WTC11 (cell line): ENCODE results near the gene ABAT.

Experiments used
- ATF1 ChIP-seq: sonication (generic); formaldehyde crosslinking; IDR thresholded peaks from 2 replicates; pipeline ENCODE4 v1.8.1; 2023; ENCODE audit warnings: mild to moderate bottlenecking, moderate library complexity, missing genetic modification reagents
- CREM ChIP-seq: sonication (generic); formaldehyde crosslinking; IDR thresholded peaks from 2 replicates; pipeline ENCODE4 v1.8.1; 2022; ENCODE audit warnings: mild to moderate bottlenecking, missing genetic modification reagents, moderate library complexity
- FOXJ3 ChIP-seq: sonication (generic); formaldehyde crosslinking; IDR thresholded peaks from 2 replicates; pipeline ENCODE4 v1.9.0; 2021; ENCODE audit warnings: missing genetic modification reagents, mild to moderate bottlenecking, borderline replicate concordance
- NR1H2 ChIP-seq: sonication (generic); formaldehyde crosslinking; IDR thresholded peaks from 2 replicates; pipeline ENCODE4 v1.9.0; 2021; ENCODE audit warnings: mild to moderate bottlenecking, moderate library complexity, missing genetic modification reagents
- TF ChIP-seq, protein P1 (sequence below): fragments of 200-600 bp; IDR thresholded peaks from 2 replicates; pipeline ENCODE4 v1.8.0; 2022; ENCODE audit warnings: antibody characterized with exemption
- TF ChIP-seq, protein P2 (sequence below): sonication (generic); formaldehyde crosslinking; IDR thresholded peaks from 2 replicates; pipeline ENCODE4 v1.8.0; 2022; ENCODE audit warnings: mild to moderate bottlenecking, missing genetic modification reagents

DNA sequence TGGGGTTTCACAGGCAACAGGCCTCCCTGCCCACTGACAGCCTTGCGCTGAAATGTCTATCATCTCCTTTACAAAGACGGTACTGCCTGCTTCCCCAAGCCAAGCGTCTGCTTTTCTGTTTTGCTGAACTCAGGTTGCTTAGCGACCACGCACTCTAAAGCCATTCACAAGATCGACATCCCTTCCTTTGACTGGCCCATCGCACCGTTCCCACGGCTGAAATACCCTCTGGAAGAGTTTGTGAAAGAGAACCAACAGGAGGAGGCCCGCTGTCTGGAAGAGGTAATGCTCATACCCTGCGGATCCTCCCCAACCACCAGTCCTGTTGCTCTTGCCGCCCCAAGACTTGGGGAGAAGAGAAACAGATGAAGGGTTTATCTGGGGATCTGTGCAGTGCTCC, 94.3 kb downstream of the ABAT start:
- no peak for TF ChIP-seq ATF1 (CRISPR knock-in tag)
- TF ChIP-seq, protein P1, sequence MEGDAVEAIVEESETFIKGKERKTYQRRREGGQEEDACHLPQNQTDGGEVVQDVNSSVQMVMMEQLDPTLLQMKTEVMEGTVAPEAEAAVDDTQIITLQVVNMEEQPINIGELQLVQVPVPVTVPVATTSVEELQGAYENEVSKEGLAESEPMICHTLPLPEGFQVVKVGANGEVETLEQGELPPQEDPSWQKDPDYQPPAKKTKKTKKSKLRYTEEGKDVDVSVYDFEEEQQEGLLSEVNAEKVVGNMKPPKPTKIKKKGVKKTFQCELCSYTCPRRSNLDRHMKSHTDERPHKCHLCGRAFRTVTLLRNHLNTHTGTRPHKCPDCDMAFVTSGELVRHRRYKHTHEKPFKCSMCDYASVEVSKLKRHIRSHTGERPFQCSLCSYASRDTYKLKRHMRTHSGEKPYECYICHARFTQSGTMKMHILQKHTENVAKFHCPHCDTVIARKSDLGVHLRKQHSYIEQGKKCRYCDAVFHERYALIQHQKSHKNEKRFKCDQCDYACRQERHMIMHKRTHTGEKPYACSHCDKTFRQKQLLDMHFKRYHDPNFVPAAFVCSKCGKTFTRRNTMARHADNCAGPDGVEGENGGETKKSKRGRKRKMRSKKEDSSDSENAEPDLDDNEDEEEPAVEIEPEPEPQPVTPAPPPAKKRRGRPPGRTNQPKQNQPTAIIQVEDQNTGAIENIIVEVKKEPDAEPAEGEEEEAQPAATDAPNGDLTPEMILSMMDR, result no peak
- no peak for TF ChIP-seq CREM
- no peak for TF ChIP-seq NR1H2 (CRISPR knock-in tag)
- TF ChIP-seq, protein P2, sequence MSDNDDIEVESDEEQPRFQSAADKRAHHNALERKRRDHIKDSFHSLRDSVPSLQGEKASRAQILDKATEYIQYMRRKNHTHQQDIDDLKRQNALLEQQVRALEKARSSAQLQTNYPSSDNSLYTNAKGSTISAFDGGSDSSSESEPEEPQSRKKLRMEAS (CRISPR knock-in tag), result no peak
- TF ChIP-seq FOXJ3 (CRISPR knock-in tag), result no peak
